GM12864 (cell line): ENCODE results near the gene RXFP1.

Experiments
- DNase-seq: peaks from one replicate; pipeline ENCODE4 v3.0.0-alpha.2; 2011; ENCODE audit warnings: low read depth
- H3K4me3 ChIP-seq: 2 replicates; pipeline ENCODE4 v1.5.1; 2011; ENCODE audit warnings: mild to moderate bottlenecking, low read depth, low read length, control low read depth
- TF ChIP-seq, protein P1 (sequence below): IDR thresholded peaks from 2 replicates; pipeline ENCODE4 v1.5.1; 2011; ENCODE audit warnings: low read depth, mild to moderate bottlenecking, moderate library complexity, low read length, control low read depth, inconsistent platforms; ENCODE audit errors: missing control alignments

The RXFP1 gene

DNA sequence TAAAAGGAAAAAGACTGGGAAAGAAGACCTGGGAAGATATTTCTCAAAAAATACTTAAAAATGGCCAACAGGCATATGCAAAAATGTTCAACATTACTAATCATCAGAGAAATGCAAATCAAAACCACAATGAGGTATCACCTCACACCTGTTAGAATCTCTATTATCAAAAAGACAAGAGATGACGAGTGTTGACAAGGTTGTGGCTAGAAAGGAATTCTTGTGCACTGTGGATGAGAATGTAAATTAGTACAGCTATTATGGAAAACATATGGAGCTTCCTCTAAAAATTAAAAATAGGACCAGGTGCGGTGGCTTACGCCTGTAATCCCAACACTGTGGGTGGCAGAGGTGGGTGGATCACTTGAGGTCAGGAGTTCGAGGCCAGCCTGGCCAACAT is 100.0 kb downstream of the RXFP1 start:
- no peak for DNase-seq
- TF ChIP-seq, protein P1, sequence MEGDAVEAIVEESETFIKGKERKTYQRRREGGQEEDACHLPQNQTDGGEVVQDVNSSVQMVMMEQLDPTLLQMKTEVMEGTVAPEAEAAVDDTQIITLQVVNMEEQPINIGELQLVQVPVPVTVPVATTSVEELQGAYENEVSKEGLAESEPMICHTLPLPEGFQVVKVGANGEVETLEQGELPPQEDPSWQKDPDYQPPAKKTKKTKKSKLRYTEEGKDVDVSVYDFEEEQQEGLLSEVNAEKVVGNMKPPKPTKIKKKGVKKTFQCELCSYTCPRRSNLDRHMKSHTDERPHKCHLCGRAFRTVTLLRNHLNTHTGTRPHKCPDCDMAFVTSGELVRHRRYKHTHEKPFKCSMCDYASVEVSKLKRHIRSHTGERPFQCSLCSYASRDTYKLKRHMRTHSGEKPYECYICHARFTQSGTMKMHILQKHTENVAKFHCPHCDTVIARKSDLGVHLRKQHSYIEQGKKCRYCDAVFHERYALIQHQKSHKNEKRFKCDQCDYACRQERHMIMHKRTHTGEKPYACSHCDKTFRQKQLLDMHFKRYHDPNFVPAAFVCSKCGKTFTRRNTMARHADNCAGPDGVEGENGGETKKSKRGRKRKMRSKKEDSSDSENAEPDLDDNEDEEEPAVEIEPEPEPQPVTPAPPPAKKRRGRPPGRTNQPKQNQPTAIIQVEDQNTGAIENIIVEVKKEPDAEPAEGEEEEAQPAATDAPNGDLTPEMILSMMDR = no peak
- H3K4me3 ChIP-seq = no peak overlapping the region

DNA sequence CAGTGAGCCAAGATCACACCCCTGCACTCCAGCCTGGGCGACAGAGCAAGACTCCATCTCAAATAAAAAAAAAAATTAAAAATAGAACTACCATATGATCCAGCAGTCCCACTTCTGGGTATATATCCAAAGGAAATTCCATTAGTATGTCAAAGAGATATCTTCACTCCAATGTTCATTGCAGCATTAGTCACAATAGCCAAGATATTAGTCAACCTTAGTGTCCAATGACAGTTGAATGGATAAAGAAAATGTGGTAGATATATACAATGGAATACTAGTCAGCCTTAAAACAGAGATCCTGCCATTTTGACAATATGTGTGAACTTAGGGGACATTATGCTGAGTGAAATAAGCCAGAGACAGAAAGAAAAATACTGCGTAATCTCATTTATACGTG is 100.6 kb downstream of the RXFP1 start:
- H3K4me3 ChIP-seq = no peak overlapping the region
- DNase-seq = no peak
- TF ChIP-seq, protein P1 = no peak

DNA sequence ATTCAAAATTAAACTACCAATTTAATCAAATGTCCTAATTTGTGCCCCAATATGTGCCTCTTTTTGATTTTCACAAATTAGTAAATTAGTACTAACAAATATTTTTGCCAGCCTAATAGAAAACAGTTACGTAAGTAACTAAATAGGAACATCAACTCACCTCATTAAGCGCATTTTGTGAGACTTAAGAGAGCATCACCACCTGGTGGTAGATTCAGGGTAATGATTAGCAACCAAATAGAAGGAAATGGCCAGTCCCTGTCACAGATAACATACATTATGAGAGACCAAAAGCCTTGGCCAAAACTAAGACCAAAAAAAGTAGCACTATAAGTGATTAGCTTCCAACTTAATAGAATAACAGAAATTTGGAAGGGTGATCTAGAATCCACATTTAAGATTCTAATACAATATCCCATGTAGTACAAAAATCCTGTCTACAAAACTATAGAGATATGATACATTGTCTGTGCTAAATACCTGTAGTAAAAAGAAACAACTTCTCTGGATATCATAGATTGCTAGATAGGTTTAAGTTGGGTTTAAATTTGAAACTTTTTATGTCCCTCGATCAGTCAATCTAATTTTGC is 103.3 kb downstream of the RXFP1 start:
- DNase-seq = peak; percentile 25
- no peak overlapping the region for H3K4me3 ChIP-seq
- TF ChIP-seq, protein P1 = peak; percentile 63

DNA sequence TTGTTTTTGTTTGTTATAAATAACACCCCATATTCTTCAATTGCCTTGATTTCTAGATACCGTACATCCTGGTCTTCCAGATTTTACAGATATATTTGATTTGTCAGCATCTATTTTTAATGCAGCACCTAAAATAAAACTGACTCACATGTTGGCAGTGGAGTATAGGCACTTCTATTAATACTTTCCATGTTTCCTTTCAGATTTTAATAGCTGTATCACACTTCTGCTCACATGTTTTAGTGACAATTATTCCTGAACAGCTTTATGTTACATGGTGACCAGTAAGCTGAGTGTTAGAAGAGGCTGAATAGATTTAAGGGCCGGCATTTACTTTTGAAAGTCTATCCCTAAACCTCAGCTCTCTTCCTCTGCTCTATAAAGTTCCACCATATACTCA is 103.9 kb downstream of the RXFP1 start:
- TF ChIP-seq, protein P1 = no peak
- H3K4me3 ChIP-seq = no peak overlapping the region
- DNase-seq = no peak

DNA sequence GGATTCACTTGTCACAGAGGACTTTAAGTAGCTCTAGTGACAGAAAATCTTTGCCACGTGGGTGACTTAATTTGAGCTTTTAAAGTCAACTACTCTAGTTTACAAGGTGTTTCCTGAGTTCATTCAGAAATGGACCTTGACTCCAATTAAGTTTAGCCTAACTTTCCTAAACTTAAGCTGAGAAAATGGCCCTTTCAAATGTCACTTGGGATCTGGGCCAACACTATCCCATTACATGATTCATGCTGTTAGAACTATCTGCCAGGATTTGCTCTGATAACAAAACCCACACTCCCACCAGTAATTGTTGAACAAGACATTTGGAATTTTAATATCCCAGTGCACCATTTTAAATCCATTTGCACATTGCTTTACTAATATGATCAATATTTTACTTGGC is 109.2 kb downstream of the RXFP1 start:
- no peak overlapping the region for H3K4me3 ChIP-seq
- TF ChIP-seq, protein P1 = no peak
- no peak for DNase-seq

DNA sequence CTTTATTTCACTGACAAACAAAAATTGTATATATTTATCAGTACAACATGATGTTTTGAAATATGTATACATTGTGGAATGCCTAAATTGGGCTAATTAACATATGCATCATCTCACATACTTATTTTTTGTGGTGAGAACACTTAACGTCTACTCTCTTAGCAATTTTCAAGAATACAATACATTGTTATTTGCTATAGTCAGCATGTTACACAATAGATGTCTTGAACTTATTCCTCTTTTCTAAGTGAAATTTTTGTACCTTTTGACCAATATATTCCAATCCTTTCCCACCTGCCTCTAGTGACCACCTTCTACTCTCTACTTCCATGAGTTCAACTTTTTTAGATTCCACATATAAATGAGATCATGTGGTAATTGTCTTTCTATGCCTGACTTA is 114.9 kb downstream of the RXFP1 start:
- no peak for DNase-seq
- no peak overlapping the region for H3K4me3 ChIP-seq
- TF ChIP-seq, protein P1 = no peak

DNA sequence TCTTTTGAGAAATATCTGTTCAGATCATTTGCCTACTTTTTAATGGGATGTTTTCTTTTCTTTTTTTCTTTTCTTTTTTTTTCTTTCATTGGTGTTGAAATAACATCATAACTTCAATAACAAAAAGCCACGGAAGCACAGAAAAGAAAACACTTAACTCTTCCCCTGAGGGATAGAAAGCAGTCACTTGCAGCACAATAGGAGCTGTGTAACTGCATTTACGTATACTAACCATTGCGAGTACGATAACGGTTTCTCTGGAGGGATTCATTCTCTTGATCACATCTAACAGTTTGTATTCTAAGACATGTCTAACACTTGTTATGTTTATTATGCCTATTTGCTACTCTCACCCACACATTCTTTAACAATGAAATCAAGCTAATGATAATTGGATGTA is 122.7 kb downstream of the RXFP1 start:
- no peak overlapping the region for H3K4me3 ChIP-seq
- TF ChIP-seq, protein P1 = no peak
- no peak for DNase-seq
